GM19240 (cell line): ENCODE results near the gene POLN.
"Not testable (repeated sequence)": the region's sequence is repeated elsewhere in the genome, so short reads cannot be mapped to it uniquely, and the experiment has no call there.

Source experiments
- DNase-seq: peaks from one replicate; pipeline ENCODE4 v3.0.0; 2011; ENCODE audit warnings: low spot score; ENCODE audit not compliant: insufficient read length

The POLN gene

DNA sequence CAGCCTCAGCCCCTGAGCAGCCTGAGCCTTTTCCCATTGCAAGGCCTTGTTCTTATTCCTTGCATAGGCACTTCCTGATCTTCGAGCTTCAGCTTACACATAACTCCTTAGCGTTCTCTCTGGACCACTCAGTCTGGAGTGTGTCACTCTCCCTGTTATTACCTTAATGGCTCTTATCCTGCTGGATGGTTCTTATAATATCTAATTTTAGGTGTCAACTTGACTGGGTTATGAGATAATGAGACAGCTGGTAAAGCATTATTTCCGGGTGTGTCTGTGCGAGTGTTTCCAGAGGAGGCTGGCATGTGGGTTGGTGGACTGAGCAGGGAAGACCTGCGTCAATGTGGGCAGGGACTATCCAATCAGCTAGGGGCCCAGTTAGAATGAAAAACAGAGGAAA lies 75.7 kb downstream of the POLN start:
- DNase-seq = no peak

DNA sequence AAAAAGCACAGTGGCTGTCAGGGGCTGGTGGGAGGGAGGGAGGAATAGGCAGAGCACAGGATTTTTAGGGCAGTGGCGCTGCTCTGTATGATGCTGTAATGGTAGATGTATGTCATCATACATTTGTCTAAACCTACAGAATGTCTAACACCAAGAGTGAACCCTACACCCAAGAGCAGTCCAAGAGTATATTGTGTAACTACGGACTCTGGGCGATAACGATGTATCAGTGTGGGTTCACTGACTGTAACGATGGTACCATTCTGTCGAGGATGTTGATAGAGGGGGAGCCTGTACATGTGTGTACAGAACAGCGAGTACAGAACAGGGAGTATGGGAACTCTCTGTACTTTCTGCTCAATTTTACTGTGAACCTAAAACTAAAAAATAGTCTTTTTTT lies 76.5 kb downstream of the POLN start:
- DNase-seq = no peak

DNA sequence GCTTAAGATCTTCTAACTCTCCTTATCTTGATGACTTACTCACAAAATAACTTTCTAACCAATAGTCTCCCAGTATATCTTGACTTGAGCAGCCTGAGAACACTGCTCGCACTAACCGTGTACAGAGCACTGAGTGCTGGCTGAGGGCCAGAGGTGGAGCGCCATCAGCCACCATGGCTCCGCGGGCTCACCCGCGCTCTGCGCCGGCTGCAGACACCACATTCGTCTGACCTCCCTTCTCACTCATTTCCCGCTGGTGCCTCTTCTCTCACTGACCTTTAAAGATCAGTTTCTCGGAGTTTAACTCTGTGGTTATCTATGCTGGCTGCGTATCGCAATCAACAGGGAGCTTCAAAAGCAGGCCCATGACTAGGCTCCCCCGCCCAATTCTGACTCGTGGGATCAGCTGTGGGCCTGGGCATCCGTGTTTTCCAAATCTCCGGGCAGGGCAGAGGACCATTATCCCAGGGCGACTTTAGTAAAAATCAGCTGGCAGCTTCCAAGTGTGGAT lies 78.6 kb downstream of the POLN start:
- DNase-seq = no peak

- DNase-seq = not testable (repeated sequence)
Measured at GRCh38 chr4:2161092-2161703, 80.7 kb downstream of the POLN start.

GRCh38 chr4:2159931-2160330 lies 82.0 kb downstream of the POLN start:
- DNase-seq = no peak

GRCh38 chr4:2155246-2155645 lies 86.7 kb downstream of the POLN start:
- DNase-seq = no peak

GRCh38 chr4:2154215-2154740 lies 87.6 kb downstream of the POLN start:
- no peak for DNase-seq

GRCh38 chr4:2151544-2151943 lies 90.4 kb downstream of the POLN start:
- no peak for DNase-seq

GRCh38 chr4:2150076-2150475 lies 91.8 kb downstream of the POLN start:
- no peak for DNase-seq

- no peak for DNase-seq
Measured at GRCh38 chr4:2142630-2143427, 99.1 kb downstream of the POLN start.

- no peak for DNase-seq
Measured at GRCh38 chr4:2141762-2142451, 100.0 kb downstream of the POLN start.

DNA sequence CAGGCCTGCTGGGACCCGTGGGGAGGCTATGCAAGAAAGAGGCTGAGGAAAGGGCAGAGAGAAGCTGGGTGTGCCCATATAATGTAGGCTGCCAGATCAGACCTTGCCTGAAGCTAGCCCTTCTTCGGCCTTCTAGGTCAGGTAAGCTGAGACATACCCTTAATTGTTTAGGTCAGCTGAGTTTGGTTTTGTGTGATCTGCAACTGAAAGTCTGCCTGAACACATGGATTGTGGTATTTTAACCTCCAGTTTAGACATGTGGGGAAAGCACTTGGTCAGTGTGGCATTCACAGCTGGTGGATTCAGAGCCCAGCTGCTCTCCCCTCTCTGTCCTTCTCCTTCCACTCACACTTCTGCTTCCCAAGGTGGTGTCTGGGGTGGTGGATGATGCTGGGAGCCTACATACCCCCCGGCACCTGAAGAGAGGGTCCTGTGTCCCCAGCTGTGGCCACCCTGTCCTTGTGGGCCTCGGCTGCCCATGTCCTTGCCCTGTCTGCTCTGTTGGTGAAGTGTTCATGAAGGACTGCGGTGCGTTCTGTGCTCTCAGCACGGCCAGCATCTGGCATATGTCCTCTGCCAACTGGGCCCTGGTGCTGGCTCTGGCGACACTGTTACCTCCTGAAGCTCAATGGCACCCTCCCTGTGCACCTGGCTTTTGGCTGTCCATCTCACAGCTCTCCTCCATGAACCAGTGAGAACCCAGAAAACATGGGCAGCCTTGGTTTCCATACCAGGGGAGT lies 100.7 kb downstream of the POLN start:
- no peak for DNase-seq

DNA sequence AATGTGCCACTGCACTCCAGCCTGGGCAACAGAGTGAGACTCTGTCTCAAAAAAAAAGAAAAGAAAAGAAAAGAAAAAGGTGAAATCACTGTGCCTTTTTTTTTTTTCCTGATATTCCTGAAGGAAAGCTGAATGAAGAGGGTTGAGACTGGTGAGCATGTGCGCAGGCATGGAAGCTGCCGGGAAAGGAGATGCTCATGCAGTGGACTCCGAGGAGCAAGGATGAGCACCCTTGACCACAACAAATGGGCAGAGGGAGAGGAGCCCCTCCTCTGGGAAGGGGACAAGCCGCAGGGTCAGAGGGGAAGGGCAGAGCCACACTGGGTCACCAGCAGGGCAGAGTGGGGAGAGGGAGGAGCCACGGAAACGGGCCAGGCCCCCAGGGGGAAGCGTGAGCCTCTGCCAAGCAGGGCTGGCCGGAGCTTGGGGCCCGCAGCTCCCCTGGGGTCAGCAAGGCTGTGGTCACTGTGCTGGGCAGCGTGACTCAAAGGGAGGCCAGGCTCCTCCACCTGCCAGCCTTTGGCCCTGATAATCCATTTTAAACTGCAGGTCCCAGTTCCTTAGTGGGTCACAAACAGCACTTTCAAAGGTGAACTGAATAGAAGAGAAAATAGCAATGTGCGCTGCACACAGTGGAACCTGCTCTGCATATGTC lies 102.9 kb downstream of the POLN start:
- DNase-seq = no peak

GRCh38 chr4:2136726-2137125 lies 105.2 kb downstream of the POLN start:
- no peak for DNase-seq

GRCh38 chr4:2135083-2135482 lies 106.8 kb downstream of the POLN start:
- no peak for DNase-seq

DNA sequence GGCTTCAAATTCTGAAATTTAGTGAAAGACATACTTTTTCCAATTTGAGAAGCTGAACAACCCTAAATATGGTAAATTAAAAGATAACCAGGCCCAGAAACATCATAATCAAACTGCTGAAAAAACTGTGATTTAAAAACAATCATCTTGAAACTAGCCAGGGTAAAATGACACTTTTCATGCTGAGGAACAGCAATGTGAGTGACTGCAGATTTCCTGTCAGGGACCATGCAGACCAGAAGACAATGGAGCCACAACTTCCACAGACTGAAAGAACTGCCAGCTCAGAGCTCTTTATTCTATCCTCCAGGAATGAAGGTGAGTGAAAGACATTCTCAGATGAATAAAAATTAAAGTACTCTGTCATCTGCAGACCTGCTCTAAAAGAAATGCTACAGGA lies 109.5 kb downstream of the POLN start:
- DNase-seq = no peak

- no peak for DNase-seq
Measured at GRCh38 chr4:2127609-2128332, 114.2 kb downstream of the POLN start.

- no peak for DNase-seq
Measured at GRCh38 chr4:2126309-2127043, 115.4 kb downstream of the POLN start.

DNA sequence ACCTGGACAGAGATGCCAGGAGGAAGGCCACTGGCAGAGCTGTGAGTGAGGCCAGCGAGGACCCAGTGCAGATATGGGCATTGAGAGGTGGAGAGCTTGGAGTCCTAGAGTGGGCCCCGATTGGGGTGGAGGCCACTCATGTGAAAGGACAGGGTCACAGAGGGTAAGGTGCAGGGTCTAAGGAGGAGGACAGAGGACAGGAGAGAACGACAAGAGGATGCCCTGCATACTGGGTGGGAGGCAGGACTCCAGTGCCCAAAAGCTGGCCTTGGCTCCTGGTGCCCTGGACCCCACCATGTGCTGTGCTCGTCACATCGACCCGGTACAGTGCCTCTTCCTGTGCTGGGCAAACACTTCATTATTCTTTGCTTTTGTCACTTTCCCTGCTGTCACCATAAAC lies 116.1 kb downstream of the POLN start:
- no peak for DNase-seq

DNA sequence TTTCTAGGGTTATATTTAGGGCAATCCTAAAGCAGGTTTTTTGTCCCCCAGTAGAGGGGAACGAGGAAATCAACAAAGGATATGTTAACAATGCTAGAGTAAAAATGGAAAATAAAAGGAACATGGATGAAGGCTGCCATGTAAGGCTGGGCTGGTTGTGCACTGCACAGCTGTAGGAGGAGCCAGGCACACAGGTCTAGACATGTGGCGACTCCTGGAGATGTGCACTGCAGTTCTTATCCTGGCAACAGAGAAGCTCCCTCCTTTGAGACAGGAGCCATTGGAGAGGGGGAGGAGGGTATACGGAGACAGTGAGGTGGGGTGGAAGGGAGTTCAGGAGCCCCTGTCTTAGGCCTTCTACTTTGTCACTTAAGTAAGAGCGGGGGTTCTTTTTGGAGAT lies 116.9 kb downstream of the POLN start:
- no peak for DNase-seq
